Left lobe of liver (tissue), 2 donors: Measurements from ENCODE around the gene CHST9. TPM values are rescaled to one million over a fixed set of nuclear protein-coding genes. Genes with fewer than 3 reads are reported as not detected.
"Not testable (repeated sequence)": the region's sequence is repeated elsewhere in the genome, so short reads cannot be mapped to it uniquely, and the experiment has no call there.

Experiments
- ATAC-seq: fragments of 200-7000 bp; cut with Tn5 transposase; one replicate; pipeline ENCODE4 v1.9.1; 2020; ENCODE audit warnings: mild to moderate bottlenecking, moderate library complexity
- DNase-seq: peaks from one replicate; pipeline ENCODE4 v3.0.0-alpha.2; 2020; ENCODE audit warnings: low spot score
- total RNA-seq: library from RNA; stranded (reverse); gene quantifications from one replicate; pipeline ENCODE4 v1.2.1, GENCODE V29; 2021
- donor health status: DM: no; HTN: no; CAD: no; lungs with moderate emphysema.
- donor health status: DM: no; HTN: yes; CAD: no.

CHST9 gene
- total RNA-seq, 1 donor from 2014 or later, result 3.1 TPM

GRCh38 chr18:27175914-27176313, 9.2 kb downstream of the CHST9 start:
- no peak for DNase-seq

GRCh38 chr18:27175245-27175644, 9.9 kb downstream of the CHST9 start:
- ATAC-seq (no peak), DNase-seq (no peak)

More at GRCh38 chr18:27175914-27176313, 9.2 kb downstream of the CHST9 start:
- ATAC-seq, result no peak

- no peak for DNase-seq
- no peak for ATAC-seq
Measured at GRCh38 chr18:27171993-27172392, 13.1 kb downstream of the CHST9 start.

GRCh38 chr18:27165412-27165811, 19.7 kb downstream of the CHST9 start:
- ATAC-seq, result no peak
- DNase-seq, result no peak

GRCh38 chr18:27164905-27165304, 20.2 kb downstream of the CHST9 start:
- no peak for ATAC-seq
- no peak for DNase-seq

GRCh38 chr18:27163197-27163716, 21.9 kb downstream of the CHST9 start:
- ATAC-seq, DNase-seq: not testable (repeated sequence)

GRCh38 chr18:27149240-27149639, 35.9 kb downstream of the CHST9 start:
- ATAC-seq, DNase-seq: not testable (repeated sequence)

GRCh38 chr18:27144672-27145071, 40.4 kb downstream of the CHST9 start:
- no peak for DNase-seq
- ATAC-seq, result no peak

- DNase-seq (peak; percentile 85), ATAC-seq (peak; percentile 100)
Measured at GRCh38 chr18:27143580-27144287, 41.4 kb downstream of the CHST9 start.

GRCh38 chr18:27142891-27143290, 42.2 kb downstream of the CHST9 start:
- DNase-seq (no peak), ATAC-seq (peak; percentile 52)

- no peak for DNase-seq
- no peak for ATAC-seq
Measured at GRCh38 chr18:27141876-27142275, 43.2 kb downstream of the CHST9 start.

GRCh38 chr18:27138079-27138478, 47.0 kb downstream of the CHST9 start:
- no peak for ATAC-seq

GRCh38 chr18:27136208-27136535, 48.9 kb downstream of the CHST9 start:
- DNase-seq (no peak), ATAC-seq (peak; percentile 74)

More at GRCh38 chr18:27138079-27138478, 47.0 kb downstream of the CHST9 start:
- no peak for DNase-seq

- ATAC-seq, result peak; percentile 73
- no peak for DNase-seq
Measured at GRCh38 chr18:27135504-27136207, 49.5 kb downstream of the CHST9 start.

GRCh38 chr18:27130065-27130630, 55.0 kb downstream of the CHST9 start:
- DNase-seq (no peak), ATAC-seq (peak; percentile 66)

GRCh38 chr18:27124196-27124595, 60.9 kb downstream of the CHST9 start:
- DNase-seq (no peak), ATAC-seq (no peak)

- no peak for ATAC-seq
Measured at GRCh38 chr18:27121108-27121507, 64.0 kb downstream of the CHST9 start.

GRCh38 chr18:27120246-27120645, 64.9 kb downstream of the CHST9 start:
- DNase-seq, result no peak
- no peak for ATAC-seq

More at GRCh38 chr18:27121108-27121507, 64.0 kb downstream of the CHST9 start:
- DNase-seq, result no peak

- DNase-seq (no peak), ATAC-seq (no peak)
Measured at GRCh38 chr18:27118973-27119372, 66.1 kb downstream of the CHST9 start.

GRCh38 chr18:27114842-27115241, 70.3 kb downstream of the CHST9 start:
- DNase-seq (no peak), ATAC-seq (no peak)

- ATAC-seq, result no peak
Measured at GRCh38 chr18:27113358-27113757, 71.8 kb downstream of the CHST9 start.

GRCh38 chr18:27110319-27110718, 74.8 kb downstream of the CHST9 start:
- ATAC-seq (no peak), DNase-seq (no peak)

More at GRCh38 chr18:27113358-27113757, 71.8 kb downstream of the CHST9 start:
- no peak for DNase-seq
